ENCODE measurements around the gene CERK.

Gene CERK

DNA sequence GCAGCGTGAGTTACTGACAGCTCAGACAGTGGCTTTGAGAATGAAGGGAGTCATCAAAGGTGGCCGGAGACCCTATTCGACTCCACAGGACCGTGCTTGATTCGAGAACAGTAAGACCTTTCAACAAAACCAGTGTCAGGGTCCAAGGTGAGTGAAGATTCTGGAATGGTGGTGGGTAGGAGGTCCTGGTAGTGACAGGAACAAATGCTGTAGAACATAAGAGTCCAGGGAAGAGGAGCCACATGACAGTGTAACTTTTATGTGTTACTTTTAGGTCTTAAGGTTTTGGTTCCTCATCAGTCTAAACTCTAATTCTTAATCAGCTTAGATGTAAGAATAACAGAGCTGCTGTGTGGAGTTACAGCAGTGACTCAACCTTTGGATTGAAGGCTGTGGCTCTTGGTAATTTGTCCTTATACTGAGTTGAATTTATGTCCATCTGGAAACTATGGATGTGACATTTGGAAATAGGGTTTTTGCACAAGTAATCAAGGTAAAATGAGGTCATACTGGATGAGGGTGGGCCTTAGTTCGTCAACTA, 26.2 kb upstream of the CERK start:
- DNase-seq = no peak

DNA sequence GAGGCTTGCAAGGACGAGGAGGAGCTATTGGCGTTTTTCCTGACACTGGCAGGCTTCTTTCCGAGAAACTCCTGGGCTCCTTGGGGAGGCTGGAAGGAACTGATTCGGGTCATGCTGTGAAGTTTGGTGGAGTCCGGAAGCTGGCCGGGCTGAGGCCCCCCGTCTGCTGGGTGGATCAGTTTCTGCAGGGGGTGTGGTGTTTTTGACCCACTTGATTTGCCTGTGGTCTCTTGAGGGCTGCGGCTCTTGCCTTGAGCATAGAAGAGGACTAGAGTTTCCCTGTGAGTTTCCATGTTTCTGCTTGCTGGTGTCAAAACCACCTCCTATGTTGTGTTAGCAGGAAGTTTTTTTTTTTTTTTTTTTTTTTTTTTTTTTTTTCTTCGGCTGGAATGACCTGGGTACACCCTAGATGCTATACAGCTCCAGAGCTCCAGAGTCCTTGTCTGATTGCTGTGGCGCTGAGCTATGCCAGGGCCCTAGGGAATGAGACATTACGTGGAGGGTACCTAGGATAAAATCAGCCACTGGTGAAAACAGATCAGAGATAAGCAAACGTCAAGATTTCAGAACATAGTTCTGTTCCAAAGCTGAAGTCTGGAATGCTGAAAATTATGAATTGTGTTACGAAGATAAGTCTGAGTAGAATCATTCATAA, 25.1 kb upstream of the CERK start:
- no peak for DNase-seq

DNA sequence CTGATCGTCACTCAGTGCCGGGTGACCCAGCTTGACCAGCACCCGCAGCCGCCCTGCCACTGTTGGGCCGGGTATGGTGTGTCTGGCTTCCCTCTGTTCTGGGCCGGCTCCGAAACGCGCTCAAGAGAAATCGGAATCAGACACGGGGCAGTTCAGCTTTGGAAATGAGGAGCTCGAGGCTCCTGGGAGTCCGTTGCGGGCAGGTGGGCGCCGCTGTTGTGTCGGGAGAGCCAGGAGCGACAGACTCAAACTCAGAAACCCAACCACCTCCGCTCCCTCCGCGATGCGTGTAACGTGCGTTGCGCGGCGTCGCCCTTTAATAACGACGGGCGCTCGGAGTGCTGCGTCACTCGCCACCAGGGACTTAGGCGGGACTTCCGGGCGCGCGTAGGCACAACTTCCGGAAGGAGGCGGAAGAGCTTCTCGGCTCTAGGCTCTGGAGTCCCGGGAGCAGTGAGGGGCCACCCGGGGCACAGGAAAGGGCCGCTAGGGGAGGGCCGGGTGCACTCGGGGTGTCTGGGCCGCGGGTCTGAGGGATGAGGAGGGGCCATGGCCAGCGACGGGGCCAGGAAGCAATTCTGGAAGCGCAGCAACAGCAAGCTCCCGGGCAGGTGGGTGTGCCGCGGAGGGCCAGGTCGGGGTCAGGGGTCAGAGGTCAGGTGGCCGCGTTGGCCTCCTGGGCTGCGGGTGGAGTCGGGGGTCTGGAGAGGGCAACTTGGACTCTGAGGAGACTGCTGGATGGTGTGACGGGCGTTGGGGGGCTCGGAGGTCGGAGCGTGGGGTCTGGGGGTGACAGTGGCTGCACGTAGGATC, 24.4 kb upstream of the CERK start, which contains the start of gene TBC1D22A:
Gene TBC1D22A (plus strand): TSS at position 413 of the 813 bp plus-strand sequence. CDS start 137 bp downstream, at position 550.
- DNase-seq = peak; percentile 78 to 89

DNA sequence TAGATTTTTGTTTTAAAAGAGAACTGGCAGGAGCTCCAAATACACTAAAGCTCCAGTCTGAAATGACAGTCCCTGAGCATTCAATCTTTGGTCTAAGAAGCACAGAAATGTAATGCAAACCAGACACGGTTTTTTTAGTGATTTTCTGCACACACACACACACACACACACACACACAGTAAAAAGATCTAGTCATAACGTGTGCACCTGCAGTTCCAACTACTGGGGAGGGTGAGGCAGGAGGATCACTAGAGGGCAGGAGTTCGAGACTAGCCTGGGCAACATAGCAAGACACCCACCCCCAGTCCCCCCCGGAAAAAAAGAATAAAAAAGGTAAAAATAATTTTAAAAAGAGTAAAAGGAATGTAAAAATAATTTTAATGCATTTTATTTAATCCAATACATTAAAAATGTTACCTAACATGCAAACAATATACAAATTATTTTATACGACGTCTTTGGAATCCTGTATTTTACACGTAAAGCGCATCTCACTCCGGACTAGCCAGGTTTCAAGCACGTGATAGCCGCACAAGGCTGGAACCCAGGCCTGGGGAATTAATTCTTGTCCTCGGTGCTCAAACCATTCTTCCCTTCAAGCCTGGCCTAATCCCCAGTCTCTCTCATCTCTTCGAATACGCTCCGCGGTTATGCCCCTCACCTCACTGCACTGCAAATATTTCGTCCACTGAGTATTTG, 23.6 kb upstream of the CERK start:
- no peak for DNase-seq

DNA sequence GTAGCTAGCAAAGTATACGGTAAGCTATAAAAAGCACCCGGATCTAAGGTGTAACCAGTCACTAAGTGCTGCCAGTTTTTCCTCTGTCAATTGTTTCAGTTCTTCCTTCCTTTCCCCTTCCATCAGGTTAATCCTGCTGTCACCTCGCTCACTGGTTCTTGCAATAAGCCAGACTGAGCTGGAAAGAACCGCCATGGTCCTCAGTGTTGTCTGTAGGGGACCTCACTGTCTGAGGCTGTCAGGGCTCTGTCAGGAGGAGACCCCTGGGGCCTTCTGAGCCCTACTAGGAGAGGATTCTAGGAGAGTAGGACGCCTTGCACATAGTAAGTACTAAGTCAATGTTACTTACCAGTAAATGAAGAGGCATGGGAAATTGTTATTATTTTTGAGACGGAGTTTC, 23.0 kb upstream of the CERK start:
- DNase-seq = no peak

DNA sequence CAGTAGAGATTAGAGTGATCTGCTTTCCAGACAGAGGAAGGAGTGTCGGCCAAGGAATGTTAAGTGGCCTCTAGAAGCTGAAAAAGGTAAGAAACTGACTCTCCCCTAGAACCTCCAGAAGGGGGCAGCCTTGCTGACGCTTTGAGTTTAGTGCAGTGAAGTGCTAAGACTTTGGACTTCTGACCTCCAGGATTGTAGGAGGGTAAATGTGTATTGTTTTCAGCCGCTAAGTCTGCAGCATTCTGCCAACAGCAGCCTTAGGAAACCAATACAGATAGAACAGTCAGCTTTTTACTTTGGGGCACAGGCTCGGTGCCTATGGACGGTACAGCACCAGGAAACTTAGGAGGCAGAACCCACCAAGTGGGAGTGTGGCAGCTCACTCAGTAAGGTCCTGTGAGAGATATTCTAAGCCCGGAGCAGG, 20.8 kb upstream of the CERK start:
- peak; percentile 48 to 72 for DNase-seq

DNA sequence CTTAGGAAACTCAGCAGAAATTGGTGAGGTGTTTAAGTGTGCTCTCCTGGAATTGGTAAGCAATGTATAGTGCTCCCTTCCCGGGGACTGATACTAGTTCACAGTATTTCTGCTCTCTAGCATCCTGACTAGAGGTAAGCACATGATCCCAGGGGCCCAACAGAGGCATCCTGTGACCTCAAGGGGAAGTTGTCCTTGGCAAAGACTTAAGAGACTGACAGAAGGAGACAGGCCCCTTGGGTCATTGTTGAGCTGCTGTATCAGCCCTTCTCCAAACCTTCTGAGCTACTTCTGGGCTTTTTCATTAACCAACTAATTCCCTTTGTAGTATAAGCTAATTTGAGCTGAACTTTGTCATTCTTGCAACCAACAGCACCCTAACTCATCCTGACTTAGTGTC, 20.1 kb upstream of the CERK start:
- peak in 1 of 2 experiments; percentile 12 for DNase-seq

DNA sequence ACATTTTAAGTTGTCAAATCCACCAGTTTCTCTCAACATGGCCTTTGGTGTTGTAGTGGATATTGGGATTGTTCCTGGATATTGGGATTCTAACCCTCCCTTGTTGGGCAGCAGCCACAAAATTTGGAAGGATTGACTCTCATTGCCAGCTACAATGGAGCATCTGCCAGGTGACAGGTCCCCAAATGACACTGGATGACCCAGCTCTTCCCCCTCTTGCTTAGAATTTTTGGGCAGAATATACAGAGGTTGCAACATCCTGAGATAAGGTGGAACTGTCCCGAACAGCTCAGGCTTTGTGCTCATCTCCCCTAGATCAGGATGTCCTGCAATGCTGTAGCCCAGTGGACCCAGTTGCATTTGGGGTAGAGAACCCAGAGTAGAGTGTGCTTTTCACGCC, 19.1 kb upstream of the CERK start:
- DNase-seq = no peak

DNA sequence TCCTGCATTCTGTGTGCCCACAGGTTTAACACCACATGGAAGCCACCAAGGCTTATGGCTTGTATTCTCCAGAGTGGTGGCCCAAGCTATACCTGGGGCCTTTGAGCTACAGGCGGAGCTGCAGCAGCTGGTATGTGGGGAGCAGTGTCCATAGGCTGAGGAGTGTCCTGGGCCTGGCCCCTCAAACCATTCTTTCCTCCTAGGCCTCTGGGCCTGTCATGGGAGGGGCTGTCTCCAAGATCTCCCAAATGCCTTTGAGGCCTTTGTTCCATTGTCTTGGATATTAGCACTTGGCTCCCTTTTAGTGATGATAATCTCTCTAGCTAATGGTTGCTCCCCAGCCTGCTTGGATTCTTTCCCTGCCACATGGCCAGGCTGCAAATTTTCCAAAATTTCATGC, 18.0 kb upstream of the CERK start:
- DNase-seq = no peak

DNA sequence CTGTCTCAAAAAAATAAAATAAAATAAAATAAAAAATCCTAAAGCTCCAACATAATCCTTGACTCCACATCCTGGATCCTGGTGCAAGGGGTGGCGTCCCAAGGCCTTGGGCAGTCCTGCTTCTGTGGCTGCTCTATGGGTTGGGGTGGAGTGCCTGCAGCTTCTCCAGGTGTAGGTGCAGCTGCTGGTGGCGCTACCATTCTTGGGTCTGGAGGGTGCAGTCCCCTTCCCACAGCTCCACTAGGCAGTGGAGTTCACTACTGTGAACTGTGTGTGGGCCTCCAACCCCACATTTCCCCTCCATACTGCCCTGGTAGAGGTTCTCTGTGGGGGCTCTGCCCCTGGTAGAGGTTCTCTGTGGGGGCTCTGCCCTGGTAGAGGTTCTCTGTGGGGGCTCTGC, 17.5 kb upstream of the CERK start:
- no peak for DNase-seq

DNA sequence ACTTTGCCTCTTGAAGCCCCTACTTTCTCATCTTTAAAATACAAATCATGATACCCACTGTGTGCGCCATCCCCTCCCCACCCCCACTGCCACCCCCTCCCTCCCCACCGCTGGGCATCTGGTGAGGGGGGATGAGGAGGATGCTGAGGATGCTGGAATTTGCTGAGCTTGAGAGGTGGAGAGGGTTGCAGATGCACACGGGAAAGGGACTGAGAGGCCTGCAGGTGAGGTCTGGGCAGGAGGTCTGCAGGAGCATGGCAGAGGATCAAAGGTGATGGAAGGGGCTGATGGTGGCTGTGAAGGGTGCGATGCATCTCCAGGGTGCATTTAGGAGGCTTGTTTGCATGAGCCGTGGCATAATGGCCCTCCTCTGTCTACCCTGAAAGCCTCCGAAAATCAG, 16.8 kb upstream of the CERK start:
- DNase-seq = no peak

DNA sequence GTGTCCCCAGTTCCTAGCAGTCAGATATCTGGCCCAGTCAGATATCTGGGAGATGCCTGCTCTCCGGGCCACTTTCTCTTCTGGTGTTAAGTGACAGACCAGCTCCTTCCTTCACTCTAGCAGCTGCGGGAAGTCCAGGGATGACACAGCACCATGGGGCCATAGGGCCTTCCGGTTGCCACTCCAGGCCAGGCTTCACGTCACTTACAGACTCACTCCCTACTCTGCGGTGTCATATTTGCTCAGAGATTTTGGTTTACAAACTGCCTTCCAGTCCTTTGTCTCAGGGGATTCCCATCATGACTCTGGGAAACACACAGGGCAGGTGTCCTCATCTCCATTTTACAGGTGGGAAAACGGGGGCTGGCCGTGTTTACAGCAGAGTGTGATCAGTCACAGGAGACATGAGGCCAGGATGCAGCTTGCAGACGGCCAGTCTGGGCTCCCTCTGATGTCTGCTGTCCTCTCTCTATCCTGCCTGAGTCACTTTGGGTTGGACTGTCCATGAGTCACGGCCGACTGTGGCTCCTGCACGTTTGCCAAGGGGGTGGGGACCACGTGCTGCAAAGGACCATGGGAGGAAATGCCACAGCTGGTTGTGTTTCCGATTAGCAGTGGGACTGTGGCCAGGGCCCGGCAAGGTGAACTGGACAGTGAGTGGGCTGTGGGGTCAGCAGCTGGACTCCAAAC, 16.2 kb upstream of the CERK start:
- DNase-seq = peak; percentile 53 to 63

DNA sequence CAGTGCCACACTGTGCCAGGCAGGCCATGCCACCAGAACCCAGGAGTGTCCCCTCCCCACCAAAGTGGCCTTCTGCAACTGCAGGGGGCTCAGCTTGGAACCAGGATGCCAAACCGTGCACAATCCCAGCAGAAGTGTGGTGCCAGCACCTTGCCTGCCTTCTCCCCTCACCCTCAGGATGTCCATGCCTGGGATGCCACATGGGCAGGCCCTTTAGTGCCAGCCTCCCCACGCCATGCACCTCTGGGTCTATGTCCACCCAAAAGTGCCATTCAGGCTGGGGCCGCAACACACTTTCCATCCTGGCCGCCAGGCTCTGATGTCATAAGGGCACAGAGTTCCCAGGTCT, 15.7 kb upstream of the CERK start:
- no peak for DNase-seq

DNA sequence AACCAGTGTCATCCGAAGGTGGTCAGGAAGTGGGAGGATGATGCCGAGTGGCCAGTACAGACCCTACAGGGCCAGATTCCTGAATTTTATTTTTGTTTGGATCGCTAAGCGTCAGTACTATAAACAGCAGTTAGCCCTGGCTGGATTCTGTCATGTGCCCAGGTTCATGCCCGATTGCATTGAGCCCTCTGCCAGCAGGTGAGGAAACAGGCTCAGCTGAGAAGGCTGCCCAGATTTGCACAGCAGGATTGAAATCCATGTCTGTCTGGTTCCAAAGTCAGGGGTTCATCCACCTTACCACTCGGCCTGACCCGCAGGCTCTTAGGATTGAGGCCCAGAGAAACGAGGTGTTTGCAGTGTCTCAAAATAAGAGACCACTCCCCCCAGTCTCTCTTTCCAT, 15.3 kb upstream of the CERK start:
- no peak for DNase-seq

DNA sequence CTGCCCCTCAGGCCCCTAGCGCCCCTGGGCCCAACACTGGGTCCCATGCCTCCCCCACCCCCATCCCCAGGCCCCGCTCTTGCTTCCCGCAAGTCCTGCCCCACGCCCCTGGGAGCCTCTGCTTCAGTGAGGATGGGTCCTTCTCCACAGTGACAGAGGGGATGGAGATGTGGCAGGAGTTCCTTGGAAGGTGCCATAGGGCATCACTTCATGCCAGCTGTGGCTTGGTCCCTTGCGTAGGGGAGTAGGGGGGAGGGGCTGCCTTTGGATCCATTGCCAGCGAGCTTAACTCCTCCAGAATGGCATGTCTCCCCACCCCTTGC, 14.9 kb upstream of the CERK start:
- no peak for DNase-seq

DNA sequence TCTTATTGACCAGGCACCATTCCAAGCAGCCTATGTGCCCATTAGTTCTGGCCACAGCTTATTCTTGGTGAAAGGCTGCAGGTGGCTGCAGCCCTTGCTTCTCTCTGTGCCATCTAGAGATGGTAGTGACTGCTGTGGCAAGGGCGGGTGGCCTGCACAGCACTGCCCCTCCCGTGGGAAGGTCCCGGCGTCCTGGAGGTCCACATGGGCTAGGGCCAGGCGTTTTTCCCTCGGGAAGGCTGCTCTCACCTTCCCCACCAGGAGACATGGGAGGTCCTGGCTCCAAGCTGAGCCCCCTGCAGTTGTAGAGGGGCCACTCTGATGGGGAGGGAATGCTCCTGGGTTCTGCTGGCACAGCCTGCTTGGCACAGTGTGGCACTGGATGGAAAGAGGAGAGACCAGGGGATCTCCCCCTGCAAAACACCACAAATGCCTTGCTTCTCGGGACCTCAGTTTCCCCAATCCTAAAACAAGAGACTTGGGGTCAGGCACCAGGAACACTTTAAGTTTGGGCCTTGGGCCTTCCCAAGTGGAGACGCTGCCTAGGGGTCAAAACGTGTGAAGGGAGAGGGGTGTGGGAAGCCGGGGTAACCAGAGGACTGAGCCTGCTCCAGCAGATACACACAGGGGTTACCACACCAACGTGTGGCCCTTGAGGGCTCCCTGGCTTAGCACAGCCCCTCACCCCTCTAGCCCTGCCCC, 14.4 kb upstream of the CERK start:
- no peak for DNase-seq

DNA sequence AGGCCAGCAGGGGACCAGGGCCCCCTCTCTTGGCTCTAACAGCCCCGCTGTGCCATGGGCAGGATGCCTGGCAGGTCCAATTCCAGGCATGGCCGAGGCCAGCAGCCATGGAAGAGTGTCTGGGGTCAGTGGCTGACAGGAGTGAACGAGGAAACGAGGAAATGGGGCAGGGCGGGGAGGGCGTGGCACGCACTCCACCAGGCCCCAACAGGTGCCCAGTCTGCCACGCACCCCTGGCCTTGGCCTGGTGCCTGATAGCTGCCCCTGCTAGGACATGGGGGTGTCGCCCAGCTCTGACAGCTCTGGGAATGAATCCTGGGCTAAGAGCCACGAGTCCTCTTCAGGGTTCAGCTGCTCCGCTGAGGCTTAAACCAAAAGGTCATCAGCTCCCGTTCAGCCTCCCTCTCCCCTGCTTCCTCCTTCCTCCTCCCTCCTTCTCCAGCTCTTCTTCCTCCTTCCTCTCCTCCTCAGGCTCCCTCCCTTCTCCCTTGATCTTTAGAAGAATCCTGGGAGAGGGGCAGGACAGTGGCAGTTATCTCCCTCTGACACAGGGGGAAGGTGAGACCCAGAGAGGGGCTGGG, 12.9 kb upstream of the CERK start:
- DNase-seq = no peak

DNA sequence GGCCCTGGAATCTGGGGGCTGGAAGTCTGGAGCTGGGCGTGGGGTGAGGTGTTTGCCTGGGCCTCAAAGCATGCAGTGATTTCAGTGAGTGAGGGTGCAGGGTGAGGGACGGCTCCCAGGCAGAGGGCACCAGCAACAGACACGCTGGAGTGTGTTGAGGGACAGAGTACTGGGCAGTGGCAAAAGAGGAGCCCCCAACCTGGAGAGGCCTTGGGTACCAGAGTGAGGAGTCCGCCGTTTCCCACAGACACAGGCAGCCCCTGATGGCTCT, 12.4 kb upstream of the CERK start:
- no peak for DNase-seq

DNA sequence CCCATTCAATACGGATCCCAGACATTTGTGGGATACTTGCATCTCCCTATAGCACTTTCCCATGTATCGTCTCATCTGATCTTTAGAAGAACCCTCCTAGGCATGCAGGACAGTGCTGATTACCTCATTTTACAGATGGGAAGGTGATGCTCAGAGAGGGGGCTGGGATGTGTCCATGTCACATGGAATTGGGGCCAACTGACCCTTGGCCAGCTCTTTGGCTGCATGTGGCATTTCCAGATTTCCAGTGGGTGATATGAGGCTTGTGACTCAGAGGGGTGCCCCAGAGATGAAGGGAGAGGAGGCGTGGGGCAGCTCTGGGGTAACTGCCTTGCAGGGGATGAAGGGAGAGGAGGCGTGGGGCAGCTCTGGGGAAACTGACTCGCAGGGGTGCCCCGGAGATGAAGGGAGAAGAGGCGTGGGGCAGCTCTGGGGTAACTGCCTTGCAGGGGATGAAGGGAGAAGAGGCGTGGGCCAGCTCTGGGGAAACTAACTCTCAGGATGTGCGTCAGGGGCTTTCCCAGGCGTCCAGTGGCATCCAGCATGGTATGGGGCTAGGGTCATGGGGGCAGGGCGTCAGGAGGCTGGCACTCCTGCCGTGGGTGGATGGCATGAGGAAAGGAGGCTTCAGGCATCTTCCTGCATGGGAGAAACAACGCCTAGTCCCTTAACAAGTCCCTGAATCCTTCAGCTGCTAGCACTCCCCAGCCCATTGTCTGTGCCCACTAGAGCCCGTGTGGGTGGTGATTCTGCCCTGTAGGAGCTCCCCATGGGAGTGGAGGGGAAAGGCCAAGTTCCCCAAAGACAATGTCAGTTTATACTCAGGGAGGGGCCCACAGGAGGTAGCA, 11.9 kb upstream of the CERK start:
- DNase-seq = no peak

DNA sequence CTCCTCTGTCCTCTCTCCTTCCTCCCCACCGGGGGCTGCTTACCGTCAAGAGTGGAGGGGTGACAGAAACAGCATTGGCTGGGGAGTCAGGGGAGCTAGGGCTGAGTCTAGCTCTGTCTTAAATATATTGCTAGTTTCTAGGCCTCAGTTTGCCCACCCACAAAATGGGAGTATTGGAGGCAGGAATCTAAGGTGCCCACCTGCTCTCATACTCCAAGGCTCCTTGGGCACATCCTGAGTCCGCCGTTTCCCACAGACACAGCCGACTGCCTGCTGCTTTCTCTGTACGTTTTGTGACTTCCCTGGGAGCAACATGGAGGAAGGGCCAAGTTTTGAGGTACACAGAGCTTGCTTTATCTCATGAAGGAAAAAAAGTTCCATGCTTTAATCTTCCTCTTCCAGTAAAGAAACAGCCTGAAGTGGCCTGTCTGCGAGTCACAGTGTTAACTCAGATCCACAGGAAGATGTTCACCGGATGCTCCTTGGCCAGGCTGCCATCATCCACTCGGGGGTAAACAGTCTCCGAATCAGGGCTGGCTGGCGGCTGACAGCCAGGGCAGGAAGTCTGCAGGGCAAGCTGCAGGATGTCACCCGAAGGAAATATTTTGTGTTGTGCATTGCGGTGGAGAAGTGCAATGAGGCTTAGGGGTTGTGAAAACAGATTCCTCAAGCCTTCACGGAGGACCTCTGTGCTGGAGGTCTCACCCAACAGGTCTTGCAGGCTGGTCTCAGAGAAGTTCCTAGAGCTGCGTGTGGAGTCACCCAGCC, 11.0 kb upstream of the CERK start:
- peak; percentile 51 to 54 for DNase-seq
